ENCODE data around the gene AP1S3.
"Not testable (repeated sequence)": the region's sequence is repeated elsewhere in the genome, so short reads cannot be mapped to it uniquely, and the experiment has no call there.

AP1S3 gene

GRCh38 chr2:223797811-223798721 is 39.3 kb downstream of the AP1S3 start:
- DNase-seq (ENCODE audit: low spot score) = peak; percentile 62
- peak; percentile 54 for TF ChIP-seq CTCF (IDR thresholded peaks at IDR 0.05; ENCODE audit: extremely low read depth, insufficient read depth, missing control alignments)
- in situ Hi-C loops (cut with MboI; ENCODE audit: low pct_unique_long_range_greater_than_20kb, low sequenced_read_pairs, unreplicated experiment) = no loop called here

DNA sequence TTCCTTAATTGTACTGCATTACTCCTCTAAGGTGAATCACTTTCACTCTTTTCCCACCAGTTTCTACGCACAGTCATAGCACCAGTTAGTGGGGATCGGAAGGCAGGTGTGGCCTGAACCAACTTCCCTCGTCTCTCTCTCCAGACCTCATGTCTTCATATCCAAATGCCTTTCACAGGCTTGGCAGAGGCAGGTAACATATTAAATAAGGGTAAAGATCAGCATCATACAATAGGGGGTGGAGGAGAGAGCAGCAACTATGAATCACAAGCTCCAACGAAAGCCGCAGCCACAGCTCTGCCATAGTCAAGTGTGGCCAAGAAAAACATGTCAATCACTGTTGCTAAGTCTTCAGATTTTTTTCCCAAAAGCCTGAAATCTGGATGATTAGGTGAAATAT is 40.3 kb downstream of the AP1S3 start:
- DNase-seq (ENCODE audit: low spot score) = no peak
- in situ Hi-C loops (cut with MboI; ENCODE audit: low pct_unique_long_range_greater_than_20kb, low sequenced_read_pairs, unreplicated experiment) = no loop called here
- no peak for TF ChIP-seq CTCF (IDR thresholded peaks at IDR 0.05; ENCODE audit: extremely low read depth, insufficient read depth, missing control alignments)

GRCh38 chr2:223789423-223789822 is 48.0 kb downstream of the AP1S3 start:
- no peak for DNase-seq (ENCODE audit: low spot score)
- TF ChIP-seq CTCF (IDR thresholded peaks at IDR 0.05; ENCODE audit: extremely low read depth, insufficient read depth, missing control alignments) = no peak

GRCh38 chr2:223788826-223789225 is 48.6 kb downstream of the AP1S3 start:
- in situ Hi-C loops (cut with MboI; ENCODE audit: low pct_unique_long_range_greater_than_20kb, low sequenced_read_pairs, unreplicated experiment) = loop anchor here (10.0 kb wide), 1 partner anchor 46 kb away; the partner anchor contains the start of gene AP1S3

More at GRCh38 chr2:223789423-223789822, 48.0 kb downstream of the AP1S3 start:
- in situ Hi-C loops (cut with MboI; ENCODE audit: low pct_unique_long_range_greater_than_20kb, low sequenced_read_pairs, unreplicated experiment) = loop anchor here (10.0 kb wide), 1 partner anchor 45 kb away; the partner anchor contains the start of gene AP1S3

GRCh38 chr2:223788106-223788505 is 49.3 kb downstream of the AP1S3 start:
- in situ Hi-C loops (cut with MboI; ENCODE audit: low pct_unique_long_range_greater_than_20kb, low sequenced_read_pairs, unreplicated experiment) = loop anchor here (10.0 kb wide), 1 partner anchor 47 kb away; the partner anchor contains the start of gene AP1S3
- DNase-seq (ENCODE audit: low spot score) = not testable (repeated sequence)

More at GRCh38 chr2:223788826-223789225, 48.6 kb downstream of the AP1S3 start:
- no peak for DNase-seq (ENCODE audit: low spot score)
- no peak for TF ChIP-seq CTCF (IDR thresholded peaks at IDR 0.05; ENCODE audit: extremely low read depth, insufficient read depth, missing control alignments)

- DNase-seq (ENCODE audit: low spot score) = no peak
- in situ Hi-C loops (cut with MboI; ENCODE audit: low pct_unique_long_range_greater_than_20kb, low sequenced_read_pairs, unreplicated experiment) = loop anchor here (10.0 kb wide), 1 partner anchor 47 kb away; the partner anchor contains the start of gene AP1S3
- no peak for TF ChIP-seq CTCF (IDR thresholded peaks at IDR 0.05; ENCODE audit: extremely low read depth, insufficient read depth, missing control alignments)
Measured at GRCh38 chr2:223787358-223787757, 50.0 kb downstream of the AP1S3 start.

DNA sequence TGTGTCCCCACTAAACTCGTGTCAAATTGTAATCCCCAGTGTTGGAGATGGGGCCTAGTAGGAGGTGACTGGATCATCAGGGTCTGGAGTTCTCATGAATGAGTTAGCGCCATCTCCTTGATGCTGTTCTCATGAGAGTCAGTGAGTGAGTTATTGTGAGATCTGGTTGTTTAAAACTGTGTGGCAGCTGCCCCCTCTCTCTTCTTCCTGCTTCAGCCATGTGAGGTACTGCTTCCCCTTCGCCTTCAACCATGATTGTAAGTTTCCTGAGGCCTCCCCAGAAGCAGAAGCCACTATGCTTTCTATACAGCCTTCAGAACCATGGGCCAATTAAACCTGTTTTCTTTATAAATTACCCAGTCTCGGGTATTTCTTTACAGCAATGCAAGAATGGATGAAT is 50.4 kb downstream of the AP1S3 start:
- no peak for DNase-seq (ENCODE audit: low spot score)
- in situ Hi-C loops (cut with MboI; ENCODE audit: low pct_unique_long_range_greater_than_20kb, low sequenced_read_pairs, unreplicated experiment) = loop anchor here (10.0 kb wide), 1 partner anchor 48 kb away; the partner anchor contains the start of gene AP1S3
- TF ChIP-seq CTCF (IDR thresholded peaks at IDR 0.05; ENCODE audit: extremely low read depth, insufficient read depth, missing control alignments) = no peak

All from GM13977 (cell line).